Gastrocnemius medialis (tissue), 4 donors: Measurements from ENCODE around the gene FANCE.

ENCODE experiments used
- POLR2A ChIP-seq, 2 donors: fragments of 450-650 bp; IDR thresholded peaks; one replicate each; pipeline ENCODE4 v1.6.1; 2017; ENCODE audit warnings: antibody characterized with exemption in 2 of 2, mild to moderate bottlenecking in 2 of 2, moderate library complexity in 2 of 2
- TF ChIP-seq, protein P1 (sequence below), 5 experiments: fragments of 450-650 bp in 3 of 5; fragments of 200-600 bp in 2 of 5; sonication (generic) in 2 of 5; IDR thresholded peaks in 4 of 5; conservative IDR thresholded peaks in 1 of 5; 1 replicate in 4 of 5; 2 replicates in 1 of 5; pipeline ENCODE4 v1.5.1; 2016 to 2019; ENCODE audit warnings: antibody characterized with exemption in 5 of 5, mild to moderate bottlenecking in 3 of 5, moderate library complexity in 3 of 5

DNA sequence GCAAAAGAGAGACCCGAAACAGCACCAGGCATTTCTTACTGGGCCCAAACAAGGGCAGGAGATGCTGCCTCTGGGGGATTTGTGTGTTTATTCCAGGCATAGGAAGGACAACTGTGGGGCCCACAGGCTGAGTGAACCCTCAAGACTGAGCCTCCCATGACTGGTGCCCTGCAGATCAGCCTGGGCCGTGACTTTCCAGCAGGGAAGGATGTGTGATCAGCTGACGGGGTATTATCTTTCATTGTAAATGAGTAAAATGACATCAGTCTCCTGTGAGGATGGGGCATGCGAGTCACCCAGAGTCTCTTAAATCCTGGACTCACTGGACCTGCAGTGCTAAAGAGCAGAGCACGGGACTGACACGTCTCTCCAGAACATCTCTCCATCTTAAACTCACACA, 48.6 kb downstream of the FANCE start:
- peak; percentile 45 to 84 for TF ChIP-seq POLR2A (IDR thresholded peaks at IDR 0.05)
- TF ChIP-seq, protein P1, sequence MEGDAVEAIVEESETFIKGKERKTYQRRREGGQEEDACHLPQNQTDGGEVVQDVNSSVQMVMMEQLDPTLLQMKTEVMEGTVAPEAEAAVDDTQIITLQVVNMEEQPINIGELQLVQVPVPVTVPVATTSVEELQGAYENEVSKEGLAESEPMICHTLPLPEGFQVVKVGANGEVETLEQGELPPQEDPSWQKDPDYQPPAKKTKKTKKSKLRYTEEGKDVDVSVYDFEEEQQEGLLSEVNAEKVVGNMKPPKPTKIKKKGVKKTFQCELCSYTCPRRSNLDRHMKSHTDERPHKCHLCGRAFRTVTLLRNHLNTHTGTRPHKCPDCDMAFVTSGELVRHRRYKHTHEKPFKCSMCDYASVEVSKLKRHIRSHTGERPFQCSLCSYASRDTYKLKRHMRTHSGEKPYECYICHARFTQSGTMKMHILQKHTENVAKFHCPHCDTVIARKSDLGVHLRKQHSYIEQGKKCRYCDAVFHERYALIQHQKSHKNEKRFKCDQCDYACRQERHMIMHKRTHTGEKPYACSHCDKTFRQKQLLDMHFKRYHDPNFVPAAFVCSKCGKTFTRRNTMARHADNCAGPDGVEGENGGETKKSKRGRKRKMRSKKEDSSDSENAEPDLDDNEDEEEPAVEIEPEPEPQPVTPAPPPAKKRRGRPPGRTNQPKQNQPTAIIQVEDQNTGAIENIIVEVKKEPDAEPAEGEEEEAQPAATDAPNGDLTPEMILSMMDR (IDR thresholded peaks at IDR 0.05 in 4 of 5, conservative IDR thresholded peaks at IDR 0.05 in 1 of 5) = no peak
